ENCODE measurements around the gene NAPB. TPM values are rescaled to one million over a fixed set of nuclear protein-coding genes. Genes with fewer than 3 reads are reported as not detected.

Gene NAPB
- total and polyA plus RNA-seq, 2 donors: 9.7 to 32.3 TPM

GRCh38 chr20:23448167-23448566, 26.9 kb upstream of the NAPB start:
- 92% methylated on average over 5 of the region's 5 CpGs for WGBS
- H3K4me1 ChIP-seq (ENCODE audit: insufficient read depth): no peaks in the 10 kb centered on the region
- no peak for DNase-seq (ENCODE audit: extremely low spot score)

GRCh38 chr20:23446505-23446904, 25.2 kb upstream of the NAPB start:
- Histone ChIP-seq H3K36me3 (ENCODE audit: insufficient read depth) (no peaks in the 10 kb centered on the region), H3K4me1 (ENCODE audit: insufficient read depth) (no peaks in the 10 kb centered on the region), H3K27ac (ENCODE audit: low read depth) (no peak overlapping the region), H3K4me3 (ENCODE audit: low read depth, low read length) (no peak overlapping the region)
- no peak for DNase-seq (ENCODE audit: extremely low spot score)
- 71% methylated on average over 8 of the region's 8 CpGs for WGBS

More at GRCh38 chr20:23448167-23448566, 26.9 kb upstream of the NAPB start:
- Histone ChIP-seq H3K4me3 (ENCODE audit: low read depth, low read length) (no peak overlapping the region), H3K36me3 (ENCODE audit: insufficient read depth) (no peaks in the 10 kb centered on the region), H3K27ac (ENCODE audit: low read depth) (no peak overlapping the region)

- WGBS: 87% methylated on average over 7 of the region's 7 CpGs
- H3K4me3 ChIP-seq (ENCODE audit: low read depth, low read length): no peak overlapping the region
- H3K27ac ChIP-seq (ENCODE audit: low read depth): no peak overlapping the region
- H3K36me3 ChIP-seq (ENCODE audit: insufficient read depth): no peaks in the 10 kb centered on the region
- no peaks in the 10 kb centered on the region for H3K4me1 ChIP-seq (ENCODE audit: insufficient read depth)
- no peak for DNase-seq (ENCODE audit: extremely low spot score)
Observed at GRCh38 chr20:23445596-23446217, 24.4 kb upstream of the NAPB start.

DNA sequence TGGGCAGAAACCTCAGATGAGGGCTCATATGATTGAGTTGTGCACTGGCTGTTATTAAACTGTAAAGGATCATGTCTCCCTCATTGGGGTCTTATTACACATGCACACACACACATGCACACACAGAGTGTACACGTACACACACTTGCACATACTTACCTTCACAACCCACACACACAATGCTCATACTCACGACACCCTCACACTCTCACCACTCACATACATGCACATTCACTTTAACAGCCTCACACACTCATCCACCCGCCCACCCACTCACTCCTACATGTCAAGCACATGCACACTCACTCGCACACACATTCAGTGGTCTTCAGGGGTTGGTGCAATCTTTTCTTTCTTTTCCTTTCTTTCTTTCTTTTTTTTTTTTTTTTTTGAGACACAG, 23.6 kb upstream of the NAPB start:
- Histone ChIP-seq H3K4me3 (ENCODE audit: low read depth, low read length) (no peak overlapping the region), H3K36me3 (ENCODE audit: insufficient read depth) (no peaks in the 10 kb centered on the region), H3K27ac (ENCODE audit: low read depth) (no peak overlapping the region), H3K4me1 (ENCODE audit: insufficient read depth) (no peaks in the 10 kb centered on the region)
- 87% methylated on average over 4 of the region's 4 CpGs for WGBS
- DNase-seq (ENCODE audit: extremely low spot score): no peak

DNA sequence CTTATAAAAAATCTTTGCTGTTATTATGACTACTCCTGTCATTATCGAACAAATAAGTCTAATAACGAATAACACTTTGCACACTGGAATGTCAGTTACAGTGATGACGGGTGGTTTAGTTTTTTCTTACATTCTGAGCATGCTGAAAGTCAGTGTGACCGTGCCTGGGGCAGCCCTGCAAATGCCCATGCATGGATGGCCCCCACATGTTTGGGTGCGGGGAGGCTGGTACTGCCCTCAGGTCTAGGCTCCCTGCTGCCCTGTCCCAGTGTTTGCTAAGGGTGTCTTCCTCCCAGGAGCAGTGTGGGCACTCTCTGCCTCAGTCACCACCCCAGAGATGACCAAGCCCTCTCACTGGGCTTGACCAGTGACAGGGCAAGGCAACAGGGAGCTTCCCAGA, 21.1 kb upstream of the NAPB start:
- 77% methylated on average over 5 of the region's 5 CpGs for WGBS
- no peaks in the 10 kb centered on the region for H3K4me1 ChIP-seq (ENCODE audit: insufficient read depth)
- H3K4me3 ChIP-seq (ENCODE audit: low read depth, low read length): no peak overlapping the region
- H3K27ac ChIP-seq (ENCODE audit: low read depth): no peak overlapping the region
- H3K36me3 ChIP-seq (ENCODE audit: insufficient read depth): no peaks in the 10 kb centered on the region
- DNase-seq (ENCODE audit: extremely low spot score): no peak

- no peak for DNase-seq (ENCODE audit: extremely low spot score)
- WGBS: 19% methylated on average over 8 of the region's 8 CpGs
- H3K4me3 ChIP-seq (ENCODE audit: low read depth, low read length): no peak overlapping the region
Observed at GRCh38 chr20:23441850-23442313, 20.6 kb upstream of the NAPB start.

GRCh38 chr20:23440004-23440403, 18.7 kb upstream of the NAPB start:
- DNase-seq (ENCODE audit: extremely low spot score): no peak
- Histone ChIP-seq H3K4me3 (ENCODE audit: low read depth, low read length) (no peak overlapping the region), H3K27ac (ENCODE audit: low read depth) (no peak overlapping the region), H3K4me1 (ENCODE audit: insufficient read depth) (no peaks in the 10 kb centered on the region), H3K36me3 (ENCODE audit: insufficient read depth) (no peaks in the 10 kb centered on the region)
- 81% methylated on average over 2 of the region's 2 CpGs for WGBS

More at GRCh38 chr20:23441850-23442313, 20.6 kb upstream of the NAPB start:
- H3K4me1 ChIP-seq (ENCODE audit: insufficient read depth): no peaks in the 10 kb centered on the region
- no peaks in the 10 kb centered on the region for H3K36me3 ChIP-seq (ENCODE audit: insufficient read depth)
- no peak overlapping the region for H3K27ac ChIP-seq (ENCODE audit: low read depth)

- DNase-seq (ENCODE audit: extremely low spot score): no peak
- Histone ChIP-seq H3K4me3 (ENCODE audit: low read depth, low read length) (no peak overlapping the region), H3K4me1 (ENCODE audit: insufficient read depth) (no peaks in the 10 kb centered on the region), H3K27ac (ENCODE audit: low read depth) (no peak overlapping the region), H3K36me3 (ENCODE audit: insufficient read depth) (no peaks in the 10 kb centered on the region)
- 63% methylated on average over 5 of the region's 5 CpGs for WGBS
Observed at GRCh38 chr20:23438661-23439060, 17.4 kb upstream of the NAPB start.

- no peak for DNase-seq (ENCODE audit: extremely low spot score)
- H3K4me1 ChIP-seq (ENCODE audit: insufficient read depth): no peaks in the 10 kb centered on the region
- WGBS: 91% methylated on average over 9 of the region's 9 CpGs
- H3K36me3 ChIP-seq (ENCODE audit: insufficient read depth): no peaks in the 10 kb centered on the region
- H3K27ac ChIP-seq (ENCODE audit: low read depth): no peak overlapping the region
- no peak overlapping the region for H3K4me3 ChIP-seq (ENCODE audit: low read depth, low read length)
Observed at GRCh38 chr20:23437126-23437899, 16.0 kb upstream of the NAPB start.

GRCh38 chr20:23436681-23437080, 15.4 kb upstream of the NAPB start:
- no peaks in the 10 kb centered on the region for H3K4me1 ChIP-seq (ENCODE audit: insufficient read depth)
- DNase-seq (ENCODE audit: extremely low spot score): no peak
- no peak overlapping the region for H3K27ac ChIP-seq (ENCODE audit: low read depth)
- WGBS: 48% methylated on average over 3 of the region's 3 CpGs
- no peak overlapping the region for H3K4me3 ChIP-seq (ENCODE audit: low read depth, low read length)
- H3K36me3 ChIP-seq (ENCODE audit: insufficient read depth): no peaks in the 10 kb centered on the region

DNA sequence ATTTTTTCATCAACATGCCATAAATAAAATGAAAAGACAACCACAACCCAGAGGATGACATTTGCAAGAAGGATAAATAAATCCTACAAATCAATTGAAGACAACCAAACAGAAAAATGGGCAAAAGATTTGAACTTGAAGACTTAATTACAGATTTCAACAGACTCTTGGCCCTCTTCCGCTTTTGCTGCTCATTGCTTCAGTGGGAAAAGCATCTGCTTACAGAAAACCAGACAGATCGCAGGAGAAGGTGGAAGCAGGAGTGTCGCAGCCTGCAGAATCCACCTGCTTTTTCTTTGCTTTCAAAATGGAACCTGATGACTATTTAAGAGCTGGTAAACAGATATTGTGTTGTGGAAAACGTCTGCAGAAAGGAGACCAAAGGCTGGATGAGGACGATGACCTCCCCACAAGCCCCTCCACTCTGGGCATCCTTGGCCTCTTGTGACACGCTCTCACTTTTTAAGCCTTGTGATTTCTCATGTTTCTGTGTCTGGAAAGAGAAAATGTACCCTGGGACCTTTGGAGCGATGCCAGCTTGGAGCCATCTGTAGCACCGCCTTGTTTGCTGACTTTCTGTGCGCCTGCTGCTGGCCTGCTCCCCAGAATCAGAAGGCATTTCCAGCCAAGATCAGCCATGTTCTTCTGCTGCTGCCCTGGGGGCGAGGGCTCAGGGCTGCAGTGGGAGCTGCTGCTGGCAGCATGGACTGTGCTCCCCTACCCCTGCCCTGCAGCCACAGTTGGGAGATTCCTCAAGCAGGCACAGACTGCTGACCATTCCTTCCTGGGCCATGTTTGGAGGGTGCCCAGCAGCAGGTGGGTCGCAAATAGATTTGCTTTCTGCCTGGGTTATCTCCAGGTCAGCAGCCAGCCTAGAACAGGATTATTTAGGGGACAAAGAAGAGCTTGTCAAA, 14.6 kb upstream of the NAPB start:
- no peak for DNase-seq (ENCODE audit: extremely low spot score)
- no peak overlapping the region for H3K27ac ChIP-seq (ENCODE audit: low read depth)
- H3K4me3 ChIP-seq (ENCODE audit: low read depth, low read length): no peak overlapping the region
- WGBS: 65% methylated on average over 11 of the region's 11 CpGs
- no peaks in the 10 kb centered on the region for H3K36me3 ChIP-seq (ENCODE audit: insufficient read depth)
- H3K4me1 ChIP-seq (ENCODE audit: insufficient read depth): no peaks in the 10 kb centered on the region

DNA sequence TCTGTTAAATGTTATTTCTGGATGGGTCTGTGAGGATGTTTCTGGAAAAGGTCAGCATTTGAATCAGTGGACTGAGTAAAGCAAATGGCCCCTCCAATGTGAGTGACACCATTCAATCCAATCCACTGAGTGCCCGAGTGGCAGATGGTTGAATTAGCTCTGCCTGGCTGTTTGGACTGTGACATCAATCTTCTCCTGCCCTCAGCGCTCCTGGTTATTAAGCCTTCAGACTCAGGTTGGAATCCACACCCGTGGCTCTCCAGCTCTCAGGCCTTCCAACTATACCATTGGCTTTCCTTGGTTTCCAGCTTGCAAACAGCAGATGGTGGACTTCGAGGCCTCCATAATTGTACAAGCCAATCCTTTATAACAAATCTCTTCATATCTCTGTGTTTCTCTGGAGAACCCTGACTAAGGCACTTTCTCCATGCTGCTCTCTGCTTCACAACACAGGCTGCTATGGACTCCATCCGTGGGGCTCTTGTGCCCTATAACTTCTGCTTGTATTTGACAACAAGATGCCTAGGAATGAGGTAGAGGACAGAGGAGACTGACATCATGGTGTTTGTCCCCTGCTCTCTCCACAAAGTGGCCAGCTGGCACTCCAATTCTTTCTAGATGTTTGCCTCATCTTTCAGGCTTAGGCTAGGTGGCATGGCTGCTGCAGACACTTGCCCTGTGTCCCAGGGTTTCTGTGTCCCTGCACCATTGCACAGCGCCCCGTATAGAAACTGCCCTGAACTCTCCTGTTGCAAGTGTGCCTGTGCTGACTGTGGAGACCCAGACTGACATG, 13.4 kb upstream of the NAPB start:
- 89% methylated on average over 7 of the region's 7 CpGs for WGBS
- no peaks in the 10 kb centered on the region for H3K4me1 ChIP-seq (ENCODE audit: insufficient read depth)
- H3K36me3 ChIP-seq (ENCODE audit: insufficient read depth): no peaks in the 10 kb centered on the region
- no peak overlapping the region for H3K27ac ChIP-seq (ENCODE audit: low read depth)
- DNase-seq (ENCODE audit: extremely low spot score): no peak
- H3K4me3 ChIP-seq (ENCODE audit: low read depth, low read length): no peak overlapping the region

- Histone ChIP-seq H3K36me3 (ENCODE audit: insufficient read depth) (no peaks in the 10 kb centered on the region), H3K27ac (ENCODE audit: low read depth) (no peak overlapping the region), H3K4me3 (ENCODE audit: low read depth, low read length) (no peak overlapping the region), H3K4me1 (ENCODE audit: insufficient read depth) (no peaks in the 10 kb centered on the region)
- 80% methylated on average over 3 of the region's 3 CpGs for WGBS
- no peak for DNase-seq (ENCODE audit: extremely low spot score)
Observed at GRCh38 chr20:23433628-23434027, 12.3 kb upstream of the NAPB start.
